SK-N-SH (cell line): ENCODE results near the gene TEAD3. TPM values are rescaled to one million over a fixed set of nuclear protein-coding genes. Genes with fewer than 3 reads are reported as not detected.
"Not testable (repeated sequence)": the region's sequence is repeated elsewhere in the genome, so short reads cannot be mapped to it uniquely, and the experiment has no call there.

Experiments
- CTCF ChIA-PET: fragments of 300-600, 350-600 bp; formaldehyde crosslinking; extraction: SDS; loops from one replicate; lab custom pipeline; 2021; lab: Yijun Ruan, JAX
- POLR2A ChIA-PET: fragments of 350-600 bp; sonication (Branson Sonifier 250); formaldehyde crosslinking; extraction: SDS; loops from one replicate; lab custom pipeline; 2020; ENCODE audit warnings: antibody characterized with exemption, inconsistent platforms; lab: Yijun Ruan, JAX
- DNase-seq: peaks from one replicate; pipeline ENCODE4 v3.0.0; 2012
- H2AFZ ChIP-seq: fragments of 200-600 bp; sonication (generic); 2 replicates; pipeline ENCODE4 v1.8.1; 2016; ENCODE audit warnings: antibody characterized with exemption, mild to moderate bottlenecking, low read depth
- H3F3A ChIP-seq: fragments of 200-600 bp; sonication (generic); replicated peaks from 2 replicates; pipeline ENCODE3; 2016; ENCODE audit warnings: antibody characterized with exemption, mild to moderate bottlenecking; ENCODE audit not compliant: insufficient read depth
- H3K27ac ChIP-seq, 2 experiments: fragments of 200-500 bp in 1 of 2; fragments of 200-600 bp in 1 of 2; sonication (Bioruptor generic) in 1 of 2; sonication (generic), shearing (Covaris generic) in 1 of 2; 2 replicates each; pipeline versions ENCODE4 v1.5.1 to v1.6.1; 2014 to 2016; ENCODE audit warnings: low read depth in 2 of 2, inconsistent platforms in 1 of 2, low read length in 1 of 2, mild to moderate bottlenecking in 1 of 2, mixed read lengths in 1 of 2
- H3K27me3 ChIP-seq: fragments of 200-600 bp; sonication (generic), shearing (Covaris generic); 2 replicates; pipeline ENCODE4 v1.6.1; 2016; ENCODE audit warnings: mixed run types; ENCODE audit not compliant: insufficient read depth
- H3K36me3 ChIP-seq, 2 experiments: fragments of 200-500 bp in 1 of 2; fragments of 200-600 bp in 1 of 2; sonication (Bioruptor generic) in 1 of 2; sonication (generic) in 1 of 2; replicated peaks in 1 of 2; 2 replicates each; pipeline versions ENCODE3 to v1.5.1; 2014 to 2016; ENCODE audit warnings: low read length in 1 of 2, mild to moderate bottlenecking in 1 of 2; ENCODE audit not compliant: insufficient read depth in 2 of 2, control insufficient read depth in 1 of 2
- H3K4me1 ChIP-seq, 2 experiments: fragments of 200-500 bp in 1 of 2; fragments of 200-600 bp in 1 of 2; sonication (Bioruptor generic) in 1 of 2; sonication (generic), shearing (Covaris generic) in 1 of 2; 2 replicates each; pipeline versions ENCODE4 v1.5.1 to v1.6.1; 2014 to 2016; ENCODE audit warnings: low read depth in 1 of 2, low read length in 1 of 2, mixed run types in 1 of 2; ENCODE audit not compliant: insufficient read depth in 2 of 2, control insufficient read depth in 1 of 2
- H3K4me2 ChIP-seq: fragments of 200-600 bp; sonication (generic), shearing (Covaris generic); 2 replicates; pipeline ENCODE4 v1.6.1; 2017; ENCODE audit warnings: mixed run types
- H3K4me3 ChIP-seq, 2 experiments: fragments of 200-500 bp in 1 of 2; fragments of 200-600 bp in 1 of 2; sonication (Bioruptor generic) in 1 of 2; sonication (generic), shearing (Covaris generic) in 1 of 2; 2 replicates each; pipeline versions ENCODE4 v1.5.1 to v1.8.1; 2014 to 2016; ENCODE audit warnings: low read depth in 2 of 2, inconsistent platforms in 1 of 2, low read length in 1 of 2, mild to moderate bottlenecking in 1 of 2, mixed read lengths in 1 of 2, moderate library complexity in 1 of 2
- H3K79me2 ChIP-seq: fragments of 200-600 bp; sonication (generic); 2 replicates; pipeline ENCODE4 v1.8.1; 2017; ENCODE audit warnings: mild to moderate bottlenecking; ENCODE audit not compliant: insufficient read depth
- H3K9ac ChIP-seq: fragments of 200-600 bp; sonication (generic); 2 replicates; pipeline ENCODE4 v1.6.1; 2017; ENCODE audit warnings: mixed run types
- H3K9me2 ChIP-seq: fragments of 200-600 bp; sonication (generic); 2 replicates; pipeline ENCODE4 v1.6.1; 2017; ENCODE audit warnings: mixed run types
- H3K9me3 ChIP-seq: fragments of 200-600 bp; sonication (generic); 2 replicates; pipeline ENCODE4 v1.6.1; 2017; ENCODE audit warnings: mixed run types, mild to moderate bottlenecking, moderate library complexity
- H4K20me1 ChIP-seq: fragments of 200-600 bp; sonication (generic); 2 replicates; pipeline ENCODE4 v1.6.1; 2017; ENCODE audit warnings: mild to moderate bottlenecking, mixed run types; ENCODE audit not compliant: insufficient read depth
- EP300 ChIP-seq, 2 experiments: IDR thresholded peaks; 2 replicates each; pipeline versions ENCODE4 v1.4.0 to v1.6.1; 2012; ENCODE audit warnings: borderline replicate concordance in 1 of 2, low read depth in 1 of 2, low read length in 1 of 2
- FOSL2 ChIP-seq: IDR thresholded peaks from 2 replicates; pipeline ENCODE4 v1.4.0; 2012; ENCODE audit warnings: low read depth, mild to moderate bottlenecking, moderate library complexity, borderline replicate concordance
- FOXJ3 ChIP-seq: sonication (generic); formaldehyde crosslinking; IDR thresholded peaks from 2 replicates; pipeline ENCODE4 v1.5.1; 2020; ENCODE audit warnings: mild to moderate bottlenecking, missing genetic modification reagents
- GATA2 ChIP-seq: sonication (generic); formaldehyde crosslinking; IDR thresholded peaks from 2 replicates; pipeline ENCODE4 v1.5.0; 2020; ENCODE audit warnings: mild to moderate bottlenecking, missing genetic modification reagents
- NFIC ChIP-seq: IDR thresholded peaks from 2 replicates; pipeline ENCODE4 v1.4.0; 2012; ENCODE audit warnings: borderline replicate concordance
- NRF1 ChIP-seq: IDR thresholded peaks from 2 replicates; pipeline ENCODE4 v1.6.1; 2012; ENCODE audit warnings: low read depth, mild to moderate bottlenecking, low read length
- POLR2AphosphoS5 ChIP-seq: IDR thresholded peaks from 2 replicates; pipeline ENCODE4 v1.6.1; 2012; ENCODE audit warnings: low read depth, low read length
- RCOR1 ChIP-seq: fragments of 150-350 bp; IDR thresholded peaks from 2 replicates; pipeline ENCODE4 v1.6.1; 2017; ENCODE audit warnings: antibody characterized with exemption, low read length
- RFX5 ChIP-seq: IDR thresholded peaks from 2 replicates; pipeline ENCODE4 v1.6.1; 2012; ENCODE audit warnings: mild to moderate bottlenecking, improper control_type of control experiment, low read length
- SIN3A ChIP-seq: IDR thresholded peaks from 2 replicates; pipeline ENCODE4 v1.6.1; 2012; ENCODE audit warnings: low read depth, mild to moderate bottlenecking, low read length, moderate library complexity, borderline replicate concordance
- TAF1 ChIP-seq: IDR thresholded peaks from 2 replicates; pipeline ENCODE4 v1.6.1; 2012; ENCODE audit warnings: low read depth, mild to moderate bottlenecking, low read length, moderate library complexity, borderline replicate concordance
- USF1 ChIP-seq: IDR thresholded peaks from 2 replicates; pipeline ENCODE4 v1.4.0; 2012; ENCODE audit warnings: low read depth, borderline replicate concordance
- YY1 ChIP-seq: IDR thresholded peaks from 2 replicates; pipeline ENCODE4 v1.4.0; 2012; ENCODE audit warnings: low read depth, mild to moderate bottlenecking
- WGBS: methylation state at CpG from one replicate; pipeline ENCODE4 v1.1.6; 2017; ENCODE audit warnings: low lambda C conversion rate; 5-methylcytosine and 5-hydroxymethylcytosine counted together
- polyA plus RNA-seq, 3 experiments: library from polyadenylated mRNA; depleted of rRNA; stranded (reverse); fragments of >200 nt; gene quantifications; 2 replicates each; pipeline ENCODE4 v1.2.3, GENCODE V29; 2012
- TF ChIP-seq, protein P1 (sequence below): IDR thresholded peaks from 2 replicates; pipeline ENCODE4 v1.4.0; 2012; ENCODE audit warnings: low read depth, borderline replicate concordance
- TF ChIP-seq, protein P2 (sequence below): fragments of 200-600 bp; sonication (generic); IDR thresholded peaks from 2 replicates; pipeline ENCODE4 v1.6.1; 2017; ENCODE audit warnings: antibody characterized with exemption, mild to moderate bottlenecking, moderate library complexity

The TEAD3 gene
- polyA plus RNA-seq, 1 of the 3 experiments (the other 2 are of a cell fraction), result 7.1 TPM

DNA sequence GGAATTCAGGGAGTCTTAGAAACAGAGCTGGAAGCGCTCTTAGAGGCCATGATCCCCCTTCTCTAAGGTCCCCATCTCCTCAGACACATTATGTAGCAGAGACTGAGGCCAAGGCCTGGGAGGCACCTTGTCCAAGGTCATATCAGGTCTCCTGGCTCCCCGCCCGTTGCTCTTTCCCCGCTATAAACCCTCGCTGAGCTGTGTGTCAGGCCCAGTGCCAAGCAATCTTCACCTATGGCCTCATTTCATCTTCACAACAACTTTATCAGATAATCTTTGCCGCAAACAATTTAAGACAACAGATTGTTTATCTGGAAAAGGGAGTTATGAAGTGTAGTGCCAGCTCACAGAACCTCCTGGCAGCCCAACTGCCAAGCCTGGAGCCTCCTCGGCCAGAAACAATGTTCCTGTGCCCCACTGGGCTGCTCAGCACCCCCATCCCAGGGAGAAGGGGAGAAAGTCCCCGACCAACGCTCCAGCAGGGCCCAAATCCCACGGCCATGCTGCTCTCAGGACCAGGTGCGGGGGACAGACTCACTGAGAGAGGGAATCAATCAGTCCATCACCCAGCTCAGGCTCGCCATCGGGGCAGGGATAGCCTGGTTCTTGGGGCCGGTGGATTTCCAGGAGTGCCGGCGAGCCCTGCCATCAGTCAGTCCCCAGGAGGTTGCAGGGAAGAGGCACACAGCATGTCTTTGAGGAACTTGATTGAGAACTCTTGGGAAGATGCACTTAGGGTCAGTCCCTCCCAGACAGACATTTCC is 61.6 kb downstream of the TEAD3 start:
- H3F3A ChIP-seq, result no peaks in the 10 kb centered on the region
- H4K20me1 ChIP-seq, result no peaks in the 10 kb centered on the region
- H3K9me2 ChIP-seq, result no peaks in the 10 kb centered on the region
- no peaks in the 10 kb centered on the region for H3K27me3 ChIP-seq
- H3K4me2 ChIP-seq, result no peak overlapping the region
- H3K79me2 ChIP-seq, result no peaks in the 10 kb centered on the region
- H3K4me1 ChIP-seq, result peaks cover 0 to 2% of the 10 kb centered on the region in 2 experiments; a peak in 1 of 4 replicates
- WGBS, result 82% methylated on average over 16 of the region's 16 CpGs
- ChIA-PET CTCF (interaction anchor here (1.6 to 3.0 kb wide), 2 partner anchors 20 to 93 kb away, joined by 6 to 11 read pairs; partner anchors contain the start of gene PPARD), POLR2A (no interaction called here)
- no peak for TF ChIP-seq FOSL2
- TF ChIP-seq NFIC, result no peak
- TF ChIP-seq RCOR1, result no peak
- TF ChIP-seq, protein P1, sequence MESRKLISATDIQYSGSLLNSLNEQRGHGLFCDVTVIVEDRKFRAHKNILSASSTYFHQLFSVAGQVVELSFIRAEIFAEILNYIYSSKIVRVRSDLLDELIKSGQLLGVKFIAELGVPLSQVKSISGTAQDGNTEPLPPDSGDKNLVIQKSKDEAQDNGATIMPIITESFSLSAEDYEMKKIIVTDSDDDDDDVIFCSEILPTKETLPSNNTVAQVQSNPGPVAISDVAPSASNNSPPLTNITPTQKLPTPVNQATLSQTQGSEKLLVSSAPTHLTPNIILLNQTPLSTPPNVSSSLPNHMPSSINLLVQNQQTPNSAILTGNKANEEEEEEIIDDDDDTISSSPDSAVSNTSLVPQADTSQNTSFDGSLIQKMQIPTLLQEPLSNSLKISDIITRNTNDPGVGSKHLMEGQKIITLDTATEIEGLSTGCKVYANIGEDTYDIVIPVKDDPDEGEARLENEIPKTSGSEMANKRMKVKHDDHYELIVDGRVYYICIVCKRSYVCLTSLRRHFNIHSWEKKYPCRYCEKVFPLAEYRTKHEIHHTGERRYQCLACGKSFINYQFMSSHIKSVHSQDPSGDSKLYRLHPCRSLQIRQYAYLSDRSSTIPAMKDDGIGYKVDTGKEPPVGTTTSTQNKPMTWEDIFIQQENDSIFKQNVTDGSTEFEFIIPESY, result no peak
- TF ChIP-seq POLR2AphosphoS5, result no peak
- no peak for TF ChIP-seq YY1
- no peak for TF ChIP-seq TAF1
- TF ChIP-seq GATA2 (CRISPR knock-in tag), result no peak
- TF ChIP-seq, protein P2, sequence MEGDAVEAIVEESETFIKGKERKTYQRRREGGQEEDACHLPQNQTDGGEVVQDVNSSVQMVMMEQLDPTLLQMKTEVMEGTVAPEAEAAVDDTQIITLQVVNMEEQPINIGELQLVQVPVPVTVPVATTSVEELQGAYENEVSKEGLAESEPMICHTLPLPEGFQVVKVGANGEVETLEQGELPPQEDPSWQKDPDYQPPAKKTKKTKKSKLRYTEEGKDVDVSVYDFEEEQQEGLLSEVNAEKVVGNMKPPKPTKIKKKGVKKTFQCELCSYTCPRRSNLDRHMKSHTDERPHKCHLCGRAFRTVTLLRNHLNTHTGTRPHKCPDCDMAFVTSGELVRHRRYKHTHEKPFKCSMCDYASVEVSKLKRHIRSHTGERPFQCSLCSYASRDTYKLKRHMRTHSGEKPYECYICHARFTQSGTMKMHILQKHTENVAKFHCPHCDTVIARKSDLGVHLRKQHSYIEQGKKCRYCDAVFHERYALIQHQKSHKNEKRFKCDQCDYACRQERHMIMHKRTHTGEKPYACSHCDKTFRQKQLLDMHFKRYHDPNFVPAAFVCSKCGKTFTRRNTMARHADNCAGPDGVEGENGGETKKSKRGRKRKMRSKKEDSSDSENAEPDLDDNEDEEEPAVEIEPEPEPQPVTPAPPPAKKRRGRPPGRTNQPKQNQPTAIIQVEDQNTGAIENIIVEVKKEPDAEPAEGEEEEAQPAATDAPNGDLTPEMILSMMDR, result no peak
- no peak for TF ChIP-seq RFX5
- no peak for TF ChIP-seq FOXJ3 (CRISPR knock-in tag)
- no peak for TF ChIP-seq NRF1
- TF ChIP-seq EP300 (IDR thresholded peaks at IDR 0.05; ENCODE audit: borderline replicate concordance in 1 of 2, low read depth in 1 of 2, low read length in 1 of 2), result no peak
- TF ChIP-seq USF1, result no peak
- TF ChIP-seq SIN3A, result no peak
- no peak for DNase-seq
- no peaks in the 10 kb centered on the region for H3K36me3 ChIP-seq
- no peak overlapping the region for H3K9ac ChIP-seq
- no peak overlapping the region for H3K27ac ChIP-seq
- H3K4me3 ChIP-seq, result no peak overlapping the region
- no peaks in the 10 kb centered on the region for H3K9me3 ChIP-seq
- H2AFZ ChIP-seq, result no peak overlapping the region

GRCh38 chr6:35432702-35433101 is 64.2 kb downstream of the TEAD3 start:
- H3F3A ChIP-seq, H3K4me1 ChIP-seq, H3K4me2 ChIP-seq, H3K79me2 ChIP-seq, H3K9ac ChIP-seq, H3K27me3 ChIP-seq, POLR2A ChIA-PET, DNase-seq, H3K27ac ChIP-seq, H4K20me1 ChIP-seq, H3K9me2 ChIP-seq, H2AFZ ChIP-seq, H3K4me3 ChIP-seq: not testable (repeated sequence)
- Histone ChIP-seq H3K36me3 (peaks cover 0 to 13% of the 10 kb centered on the region in 2 experiments), H3K9me3 (peaks cover 11% of the 10 kb centered on the region; the same call in 1 of the 2 replicates)
- 63% methylated on average over 3 of the region's 3 CpGs for WGBS
- CTCF ChIA-PET, result interaction anchor here (0.9 to 1.4 kb wide), 2 partner anchors 16 to 91 kb away, joined by 3 to 4 read pairs; partner anchors contain the start of gene PPARD
